Metanephros (tissue), 2 donors: ENCODE data around the gene PRKAA2. TPM values are rescaled to one million over a fixed set of nuclear protein-coding genes. Genes with fewer than 3 reads are reported as not detected.

Experiments used
- small RNA-seq: library from RNA; depleted of rRNA; stranded (forward); fragments of <200 nt; gene quantifications from one replicate; pipeline ENCODE3, GENCODE V24; 2014; ENCODE audit warnings: low replicate concordance
- total RNA-seq: library from RNA; depleted of rRNA; stranded (reverse); fragments of >200 nt; gene quantifications from one replicate; pipeline ENCODE4 v1.2.3, GENCODE V29; 2014

Gene PRKAA2
- total RNA-seq: 30.1 TPM

GRCh38 chr1:56644919-56645676, at the start of gene PRKAA2:
Gene PRKAA2 (plus strand): TSS chr1:56645314. CDS start chr1:56645388, 74 bp downstream.

Small RNA genes within 50 kb of the gene (small RNA-seq; reads per million reads assigned to genes)
- gene AC099789.1: not detected

Other genes starting within 250 kb of the PRKAA2 start
- gene PLPP3, start 65.8 kb upstream of the PRKAA2 start, total RNA-seq: 158 TPM
- gene FYB2, start 174.1 kb downstream of the PRKAA2 start, total RNA-seq: 1.3 TPM
- not detected for gene C8A, start 209.5 kb downstream of the PRKAA2 start, total RNA-seq